CD14-positive monocyte (primary cell): Measurements from ENCODE around the gene NEK7. TPM values are rescaled to one million over a fixed set of nuclear protein-coding genes. Genes with fewer than 3 reads are reported as not detected.
A peak's percentile ranks its signal among the peaks of the same experiment; 100 is the strongest.

Source experiments
- DNase-seq, 3 donors: peaks; one replicate each; pipeline ENCODE4 v3.0.0-alpha.2; 2011 to 2022
- H2AFZ ChIP-seq: 2 replicates; pipeline ENCODE4 v1.6.0; 2012; ENCODE audit warnings: mild to moderate bottlenecking, low read depth, low read length, inconsistent platforms; ENCODE audit not compliant: insufficient read depth, poor library complexity, severe bottlenecking
- H3K27ac ChIP-seq, 2 donors: 1 replicate in 1 of 2; 2 replicates in 1 of 2; pipeline ENCODE4 v1.5.1; 2012 to 2013; ENCODE audit warnings: low read length in 2 of 2, control low read depth in 1 of 2, inconsistent platforms in 1 of 2, low read depth in 1 of 2, mild to moderate bottlenecking in 1 of 2
- H3K27me3 ChIP-seq, 2 donors: one replicate each; pipeline versions ENCODE4 v1.6.0 to v1.6.1; 2011 to 2013; ENCODE audit warnings: low read length in 2 of 2; ENCODE audit not compliant: control insufficient read depth in 2 of 2, insufficient read depth in 2 of 2
- H3K36me3 ChIP-seq, 2 donors: replicated peaks in 1 of 2; 1 replicate in 1 of 2; 2 replicates in 1 of 2; pipeline versions ENCODE4 v1.5.1 to v1.6.1; 2012 to 2013; ENCODE audit warnings: low read length in 2 of 2, control low read depth in 1 of 2, inconsistent platforms in 1 of 2, mild to moderate bottlenecking in 1 of 2; ENCODE audit not compliant: insufficient read depth in 2 of 2, control insufficient read depth in 1 of 2
- H3K4me1 ChIP-seq, 2 donors: 1 replicate in 1 of 2; 2 replicates in 1 of 2; pipeline versions ENCODE4 v1.5.1 to v1.6.1; 2012 to 2013; ENCODE audit warnings: low read length in 2 of 2, control low read depth in 1 of 2, inconsistent platforms in 1 of 2, mild to moderate bottlenecking in 1 of 2, moderate library complexity in 1 of 2; ENCODE audit not compliant: insufficient read depth in 2 of 2, control insufficient read depth in 1 of 2
- H3K4me2 ChIP-seq: replicated peaks from 2 replicates; pipeline ENCODE3; 2012; ENCODE audit warnings: low read length, moderate library complexity, mild to moderate bottlenecking; ENCODE audit not compliant: poor library complexity, severe bottlenecking; ENCODE audit errors: extremely low read depth
- H3K4me3 ChIP-seq, 3 experiments: fragments of 200-600 bp in 1 of 3; sonication (generic) in 1 of 3; replicated peaks in 1 of 3; 1 replicate in 2 of 3; 2 replicates in 1 of 3; pipeline ENCODE4 v1.5.1; 2011 to 2013; ENCODE audit warnings: low read length in 3 of 3, mild to moderate bottlenecking in 3 of 3, control low read depth in 2 of 3, low read depth in 2 of 3, inconsistent platforms in 1 of 3, moderate library complexity in 1 of 3
- H3K79me2 ChIP-seq: 2 replicates; pipeline ENCODE4 v1.6.0; 2012; ENCODE audit warnings: mild to moderate bottlenecking, control low read depth, inconsistent platforms, low read length, moderate library complexity; ENCODE audit not compliant: insufficient read depth
- H3K9ac ChIP-seq: 2 replicates; pipeline ENCODE4 v1.6.0; 2017; ENCODE audit warnings: low read length, mild to moderate bottlenecking; ENCODE audit not compliant: insufficient read depth, poor library complexity, severe bottlenecking
- H3K9me3 ChIP-seq, 2 donors: replicated peaks in 1 of 2; 1 replicate in 1 of 2; 2 replicates in 1 of 2; pipeline versions ENCODE4 v1.5.1 to v1.6.1; 2012 to 2013; ENCODE audit warnings: low read length in 2 of 2, control low read depth in 1 of 2; ENCODE audit not compliant: control insufficient read depth in 1 of 2, insufficient read depth in 1 of 2
- H4K20me1 ChIP-seq: 2 replicates; pipeline ENCODE4 v1.6.0; 2012; ENCODE audit warnings: mild to moderate bottlenecking, low read length, control low read depth, moderate library complexity; ENCODE audit not compliant: insufficient read depth
- H3K27ac Mint-ChIP-seq, 7 donors: one replicate each; pipeline ENCODE4 v1.8.0; 2020; ENCODE audit warnings: mild to moderate bottlenecking in 7 of 7, mixed read lengths in 7 of 7, moderate library complexity in 6 of 7, inconsistent platforms in 2 of 7
- H3K27me3 Mint-ChIP-seq, 3 donors: one replicate each; pipeline ENCODE4 v1.8.0; 2021 to 2022; ENCODE audit warnings: low read depth in 3 of 3, mild to moderate bottlenecking in 3 of 3, mixed read lengths in 3 of 3, moderate library complexity in 3 of 3, inconsistent platforms in 1 of 3
- H3K36me3 Mint-ChIP-seq, 2 donors: one replicate each; pipeline ENCODE4 v1.8.0; 2020; ENCODE audit warnings: mixed read lengths in 2 of 2, inconsistent platforms in 1 of 2, mild to moderate bottlenecking in 1 of 2
- H3K4me1 Mint-ChIP-seq: one replicate; pipeline ENCODE4 v1.8.0; 2020; ENCODE audit warnings: mild to moderate bottlenecking, mixed read lengths
- H3K4me3 Mint-ChIP-seq, 2 donors: one replicate each; pipeline ENCODE4 v1.8.0; 2020; ENCODE audit warnings: mild to moderate bottlenecking in 2 of 2, mixed read lengths in 2 of 2, moderate library complexity in 1 of 2
- H3K9me3 Mint-ChIP-seq, 7 donors: one replicate each; pipeline ENCODE4 v1.8.0; 2020 to 2022; ENCODE audit warnings: mixed read lengths in 7 of 7, mild to moderate bottlenecking in 6 of 7, moderate library complexity in 6 of 7, inconsistent platforms in 2 of 7
- CTCF ChIP-seq: fragments of 200-600 bp; IDR thresholded peaks from one replicate; pipeline ENCODE4 v1.8.0; 2022; ENCODE audit warnings: antibody characterized with exemption, mild to moderate bottlenecking
- WGBS: methylation state at CpG from one replicate; pipeline ENCODE4 v1.1.5; 2013; ENCODE audit warnings: missing lambda C conversion rate; ENCODE audit not compliant: insufficient coverage; 5-methylcytosine and 5-hydroxymethylcytosine counted together
- intact Hi-C, 2 donors: fragments of 100-400 bp; cut with micrococcal nuclease; formaldehyde crosslinking; loops; one replicate each; pipeline versions ENCODE4 v1.15.0 to v1.15.1; 2023
- polyA plus RNA-seq, 3 donors: library from polyadenylated mRNA; depleted of rRNA in 1 of 3; unstranded in 2 of 3; stranded (reverse) in 1 of 3; fragments of 300-500 nt in 2 of 3; fragments of >200 nt in 1 of 3; fragmentation: Illumina TruSeq in 2 of 3; gene quantifications; 1 replicate in 2 of 3; 2 replicates in 1 of 3; pipeline ENCODE4 v1.2.3, GENCODE V29; 2012 to 2021

Gene NEK7
- polyA plus RNA-seq, 3 donors = 16.0 to 50.1 (median 46.5) TPM

GRCh38 chr1:198135366-198135765, 21.4 kb upstream of the NEK7 start:
- no peaks in the 10 kb centered on the region for H3K27me3 ChIP-seq
- no peaks in the 10 kb centered on the region for H3K79me2 ChIP-seq
- peak overlapping the region in 1 of 7 donors; percentile 59 for H3K27ac Mint-ChIP-seq
- no peak overlapping the region for H2AFZ ChIP-seq
- no peaks in the 10 kb centered on the region for H4K20me1 ChIP-seq
- H3K4me1 Mint-ChIP-seq = no peaks in the 10 kb centered on the region
- no peak for DNase-seq
- no peak overlapping the region for H3K9ac ChIP-seq
- no CpG with 5 or more reads among the region's 1 CpG for WGBS
- peaks cover 5 to 13% (median 9%) of the 10 kb centered on the region in 7 donors for H3K9me3 Mint-ChIP-seq
- no peak overlapping the region for H3K4me3 Mint-ChIP-seq
- H3K36me3 Mint-ChIP-seq = no peaks in the 10 kb centered on the region
- intact Hi-C loops = no loop called here
- no peaks in the 10 kb centered on the region for H3K9me3 ChIP-seq
- no peak overlapping the region for H3K4me2 ChIP-seq
- H3K27me3 Mint-ChIP-seq = no peaks in the 10 kb centered on the region
- H3K4me1 ChIP-seq = no peaks in the 10 kb centered on the region
- no peak overlapping the region for H3K27ac ChIP-seq
- TF ChIP-seq CTCF = no peak
- no peak overlapping the region for H3K4me3 ChIP-seq
- H3K36me3 ChIP-seq = no peaks in the 10 kb centered on the region

GRCh38 chr1:198141668-198142351, 15.0 kb upstream of the NEK7 start:
- TF ChIP-seq CTCF = no peak
- no peak for DNase-seq
- Histone ChIP-seq H3K4me3 (no peak overlapping the region), H3K9me3 (no peaks in the 10 kb centered on the region), H3K4me2 (no peak overlapping the region), H3K79me2 (no peaks in the 10 kb centered on the region), H4K20me1 (no peaks in the 10 kb centered on the region), H3K27ac (no peak overlapping the region), H3K9ac (no peak overlapping the region), H3K27me3 (no peaks in the 10 kb centered on the region), H2AFZ (no peak overlapping the region), H3K4me1 (no peaks in the 10 kb centered on the region), H3K36me3 (no peaks in the 10 kb centered on the region)
- H3K27ac Mint-ChIP-seq = peak overlapping the region in 1 of 7 donors; percentile 68
- no peak overlapping the region for H3K4me3 Mint-ChIP-seq
- H3K4me1 Mint-ChIP-seq = peaks cover 3% of the 10 kb centered on the region
- H3K9me3 Mint-ChIP-seq = peaks cover 5 to 12% (median 8%) of the 10 kb centered on the region in 7 donors
- intact Hi-C loops = no loop called here
- no CpG with 5 or more reads among the region's 2 CpGs for WGBS
- no peaks in the 10 kb centered on the region for H3K27me3 Mint-ChIP-seq
- H3K36me3 Mint-ChIP-seq = no peaks in the 10 kb centered on the region
